ENCODE measurements around the gene ACVR1.
"Not testable (repeated sequence)": the region's sequence is repeated elsewhere in the genome, so short reads cannot be mapped to it uniquely, and the experiment has no call there.

Gene ACVR1

GRCh38 chr2:157849591-157849990, 26.5 kb downstream of the ACVR1 start:
- no peak for DNase-seq

GRCh38 chr2:157848213-157848612, 27.9 kb downstream of the ACVR1 start:
- no peak for DNase-seq

- no peak for DNase-seq
These were observed 31.0 kb downstream of the ACVR1 start for GRCh38 chr2:157845081-157845480.

GRCh38 chr2:157843935-157844334, 32.2 kb downstream of the ACVR1 start:
- DNase-seq: no peak

- no peak for DNase-seq
These were observed 33.0 kb downstream of the ACVR1 start for GRCh38 chr2:157843081-157843480.

GRCh38 chr2:157842106-157842879, 33.8 kb downstream of the ACVR1 start:
- no peak for DNase-seq

- DNase-seq: no peak
These were observed 34.6 kb downstream of the ACVR1 start for GRCh38 chr2:157841485-157841884.

GRCh38 chr2:157840568-157841156, 35.5 kb downstream of the ACVR1 start:
- DNase-seq: no peak

- DNase-seq: no peak
These were observed 36.3 kb downstream of the ACVR1 start for GRCh38 chr2:157839822-157840221.

- DNase-seq: no peak
These were observed 36.8 kb downstream of the ACVR1 start for GRCh38 chr2:157839162-157839801.

GRCh38 chr2:157838442-157839161, 37.5 kb downstream of the ACVR1 start:
- peak; percentile 48 for DNase-seq

- no peak for DNase-seq
These were observed 38.2 kb downstream of the ACVR1 start for GRCh38 chr2:157837851-157838441.

- no peak for DNase-seq
These were observed 39.6 kb downstream of the ACVR1 start for GRCh38 chr2:157836531-157836930.

- no peak for DNase-seq
These were observed 40.7 kb downstream of the ACVR1 start for GRCh38 chr2:157835425-157835824.

GRCh38 chr2:157835006-157835405, 41.1 kb downstream of the ACVR1 start:
- no peak for DNase-seq

- DNase-seq: no peak
These were observed 42.4 kb downstream of the ACVR1 start for GRCh38 chr2:157833721-157834120.

- no peak for DNase-seq
These were observed 44.4 kb downstream of the ACVR1 start for GRCh38 chr2:157831573-157832315.

GRCh38 chr2:157830696-157831570, 45.2 kb downstream of the ACVR1 start:
- DNase-seq: no peak

- DNase-seq: no peak
These were observed 45.9 kb downstream of the ACVR1 start for GRCh38 chr2:157830266-157830665.

GRCh38 chr2:157827377-157827776, 48.8 kb downstream of the ACVR1 start:
- no peak for DNase-seq

GRCh38 chr2:157826644-157827043, 49.5 kb downstream of the ACVR1 start:
- not testable (repeated sequence) for DNase-seq
